Astrocyte of the spinal cord (primary cell): ENCODE measurements around the gene ADARB1.
A peak's percentile ranks its signal among the peaks of the same experiment; 100 is the strongest.

Source experiments
- DNase-seq: peaks from one replicate; pipeline ENCODE4 v3.0.0; 2011; ENCODE audit warnings: low read depth, low spot score
- H3K4me3 ChIP-seq: 2 replicates; pipeline ENCODE4 v1.5.1; 2011; ENCODE audit warnings: low read depth, mild to moderate bottlenecking, low read length, moderate library complexity
- CTCF ChIP-seq: IDR thresholded peaks from 2 replicates; pipeline ENCODE4 v1.5.1; 2012; ENCODE audit warnings: low read depth, mild to moderate bottlenecking, low read length, inconsistent platforms
- in situ Hi-C: cut with HindIII; loops from 2 replicates; pipeline ENCODE4 v1.10.0; 2017; ENCODE audit warnings: low sequenced_read_pairs

Gene ADARB1

GRCh38 chr21:45071078-45071873 lies 3.1 kb upstream of the ADARB1 start:
- in situ Hi-C loops = no loop called here
- no peak for DNase-seq
- no peak for TF ChIP-seq CTCF
- H3K4me3 ChIP-seq = no peak overlapping the region

DNA sequence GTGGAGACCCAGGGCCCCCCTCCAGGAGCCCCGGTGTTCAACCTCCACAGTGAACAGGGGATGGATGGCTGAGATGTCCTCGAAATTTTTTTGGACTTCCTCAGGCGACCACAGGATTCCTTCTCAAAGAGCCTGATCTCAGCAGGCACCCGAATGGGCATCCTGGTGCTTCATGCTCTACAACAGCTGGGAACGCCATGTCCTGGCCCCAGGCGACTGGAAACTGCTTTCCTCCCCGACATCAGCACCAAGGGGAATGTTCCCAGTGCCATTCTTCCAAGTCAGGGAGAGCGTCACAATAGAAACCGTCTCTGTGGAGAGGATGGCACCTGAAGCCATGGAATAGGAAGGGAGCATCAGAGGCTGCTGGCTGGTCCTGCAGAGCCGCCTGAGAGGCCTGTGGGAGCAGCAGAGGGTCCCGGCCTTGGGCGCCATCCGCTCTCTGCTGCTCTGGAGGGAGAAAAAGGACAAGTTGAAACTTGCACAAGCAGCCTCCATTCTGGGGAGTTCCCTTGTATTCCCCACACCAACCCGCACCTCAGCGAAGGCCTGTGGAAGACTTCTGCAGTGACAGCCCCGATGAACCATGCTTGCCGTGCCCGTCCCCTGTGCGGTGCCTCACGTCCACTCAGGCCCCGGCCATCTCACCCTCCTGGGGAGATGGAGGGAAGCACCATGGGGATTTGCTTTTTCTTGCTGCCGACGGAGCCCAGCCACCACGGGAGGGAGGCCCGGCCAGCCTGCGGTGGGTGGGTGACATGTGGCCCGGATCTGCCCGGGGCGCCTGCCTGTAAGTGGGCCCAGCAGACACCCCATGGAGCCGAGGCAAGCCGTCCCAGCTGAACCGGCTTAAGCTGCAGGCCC lies 2.3 kb upstream of the ADARB1 start:
- H3K4me3 ChIP-seq = no peak overlapping the region
- DNase-seq = no peak
- in situ Hi-C loops = no loop called here
- no peak for TF ChIP-seq CTCF

DNA sequence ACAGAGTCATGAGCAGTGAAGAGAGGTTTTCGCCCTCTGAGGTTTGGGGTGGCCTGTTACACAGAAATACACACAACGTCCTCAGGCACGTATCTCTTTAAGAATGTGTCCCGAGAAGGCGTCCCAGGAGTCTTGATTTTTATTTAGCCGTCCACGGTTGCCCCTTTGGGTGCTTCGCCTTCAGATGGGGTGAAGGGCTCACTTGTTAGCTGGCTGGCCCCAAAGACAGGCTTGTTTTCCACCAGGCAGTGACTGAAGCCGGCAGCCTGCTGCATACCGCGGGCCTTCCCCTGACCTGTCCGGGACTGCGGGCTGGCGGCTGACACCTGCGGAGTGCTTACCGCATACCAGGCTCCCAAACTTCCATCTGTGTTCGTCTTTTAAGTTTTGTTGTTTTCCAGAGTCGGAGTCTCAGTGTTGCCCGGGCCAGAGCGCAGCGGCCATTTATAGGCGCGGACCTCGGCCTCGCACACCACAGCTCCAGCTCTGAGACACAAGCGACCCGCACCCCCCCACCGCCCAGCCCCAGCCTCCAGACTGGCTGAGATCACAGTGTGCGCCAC lies 1.6 kb upstream of the ADARB1 start:
- no peak overlapping the region for H3K4me3 ChIP-seq
- no peak for DNase-seq
- in situ Hi-C loops = no loop called here
- TF ChIP-seq CTCF = no peak

GRCh38 chr21:45073301-45074047 lies 906 bp upstream of the ADARB1 start:
- TF ChIP-seq CTCF = no peak
- no peak for DNase-seq
- H3K4me3 ChIP-seq = peak overlapping the region; percentile 64
- in situ Hi-C loops = no loop called here

DNA sequence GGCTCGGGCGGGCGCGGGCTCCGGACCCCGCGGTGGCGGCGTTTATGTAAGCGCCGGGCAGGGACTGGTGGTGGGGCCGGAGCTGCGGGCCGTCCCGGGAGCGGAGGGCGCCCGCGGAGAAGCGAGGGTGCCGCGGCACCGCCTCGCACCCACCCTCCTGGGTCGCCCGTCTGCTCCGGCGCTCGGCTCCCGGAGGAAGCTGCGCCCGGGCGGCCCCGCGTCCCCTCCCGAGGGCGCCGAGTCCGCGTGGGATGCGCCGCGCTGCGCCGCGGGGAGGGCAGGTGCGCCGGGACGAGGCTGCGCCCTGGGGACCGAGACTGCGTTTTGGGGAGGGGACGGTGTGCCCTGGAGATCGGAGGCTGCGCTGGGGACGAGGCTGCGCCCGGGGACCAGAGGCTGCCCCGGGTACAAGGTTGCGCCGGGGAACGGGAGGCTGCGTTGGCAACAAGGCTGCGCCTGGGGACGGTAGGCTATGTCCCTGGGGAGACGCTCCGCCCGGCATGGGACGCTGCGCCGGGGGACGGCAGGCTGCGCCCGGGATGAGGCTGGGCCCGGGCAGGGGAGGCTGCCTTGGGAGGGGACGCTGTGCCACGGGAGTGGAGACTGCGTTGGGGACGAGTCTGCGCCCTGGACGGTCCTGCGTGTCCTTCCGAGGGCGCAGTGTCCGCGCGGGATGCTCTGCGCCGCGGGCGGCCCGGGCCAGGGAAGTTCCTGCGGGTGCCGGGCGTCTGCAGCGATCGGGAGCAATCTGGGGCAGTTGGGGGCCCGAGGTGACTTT lies 627 bp downstream of the ADARB1 start:
- TF ChIP-seq CTCF = no peak
- H3K4me3 ChIP-seq = peak overlapping the region; percentile 56
- in situ Hi-C loops = no loop called here
- DNase-seq = peak; percentile 24
